GM18861 (cell line): ENCODE data around the gene RNF212B.

ENCODE experiments used
- ATAC-seq: cut with Tn5 transposase; IDR thresholded peaks from one replicate; pipeline ENCODE4 v1.9.1; 2021; ENCODE audit not compliant: unreplicated experiment

The RNF212B gene

GRCh38 chr14:23310546-23310945 lies 72.8 kb downstream of the RNF212B start:
- no peak for ATAC-seq

DNA sequence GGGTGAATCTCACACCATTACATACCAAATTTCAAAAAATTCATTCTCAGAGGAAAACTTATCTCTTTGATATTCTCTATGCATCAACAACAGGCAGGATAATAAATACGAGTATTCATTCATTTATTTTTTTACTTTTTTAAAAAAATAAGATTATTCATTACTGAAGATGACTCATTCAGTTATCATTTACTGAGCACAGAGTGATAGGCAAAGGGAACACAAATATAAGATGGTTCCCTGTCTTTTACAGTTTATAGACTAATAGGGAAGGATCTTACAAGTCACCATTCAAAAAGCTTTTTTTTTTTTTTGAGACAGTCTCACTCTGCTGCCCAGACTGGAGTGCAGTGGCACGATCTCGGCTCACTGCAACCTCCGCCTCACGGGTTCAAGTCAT lies 78.6 kb downstream of the RNF212B start:
- ATAC-seq: no peak

DNA sequence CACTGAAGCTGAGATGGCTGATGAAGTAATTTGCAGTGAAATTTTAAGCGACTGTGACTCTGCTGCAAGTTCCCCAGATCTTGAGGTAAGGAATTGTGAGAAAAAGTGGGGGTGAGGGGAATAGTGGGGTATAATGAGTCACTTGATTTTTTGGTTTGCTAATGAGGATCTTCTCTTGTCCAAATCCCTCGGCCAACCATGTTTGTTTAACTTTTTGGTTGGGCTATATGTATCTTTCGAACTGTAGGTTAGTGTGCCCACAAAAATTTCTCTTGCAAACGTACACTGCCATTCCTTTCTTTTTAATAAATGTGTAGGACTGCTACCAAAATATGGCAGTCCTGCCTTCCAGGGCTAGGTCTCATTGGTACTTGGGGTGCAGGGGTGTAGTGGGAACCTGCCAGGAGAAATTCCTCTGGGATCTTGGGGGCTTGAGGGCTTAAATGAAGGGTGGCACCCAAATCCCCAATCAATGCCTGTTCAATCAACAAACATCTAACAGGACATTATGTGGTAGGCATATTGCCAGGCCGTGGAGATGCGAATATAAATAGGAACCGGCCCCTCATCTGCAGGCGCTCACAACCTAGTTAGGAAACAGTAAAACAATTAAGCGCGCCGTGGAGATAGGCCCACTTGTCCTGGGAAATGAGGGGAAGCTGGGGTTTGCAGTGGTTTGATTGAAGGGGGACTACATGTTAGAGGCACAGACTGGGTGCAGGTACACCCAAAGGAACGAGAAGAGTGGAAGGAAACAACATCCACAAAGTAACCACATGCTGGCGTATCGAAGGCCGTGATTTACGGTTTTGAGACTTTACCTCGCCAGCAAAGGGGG lies 82.2 kb downstream of the RNF212B start:
- no peak for ATAC-seq

DNA sequence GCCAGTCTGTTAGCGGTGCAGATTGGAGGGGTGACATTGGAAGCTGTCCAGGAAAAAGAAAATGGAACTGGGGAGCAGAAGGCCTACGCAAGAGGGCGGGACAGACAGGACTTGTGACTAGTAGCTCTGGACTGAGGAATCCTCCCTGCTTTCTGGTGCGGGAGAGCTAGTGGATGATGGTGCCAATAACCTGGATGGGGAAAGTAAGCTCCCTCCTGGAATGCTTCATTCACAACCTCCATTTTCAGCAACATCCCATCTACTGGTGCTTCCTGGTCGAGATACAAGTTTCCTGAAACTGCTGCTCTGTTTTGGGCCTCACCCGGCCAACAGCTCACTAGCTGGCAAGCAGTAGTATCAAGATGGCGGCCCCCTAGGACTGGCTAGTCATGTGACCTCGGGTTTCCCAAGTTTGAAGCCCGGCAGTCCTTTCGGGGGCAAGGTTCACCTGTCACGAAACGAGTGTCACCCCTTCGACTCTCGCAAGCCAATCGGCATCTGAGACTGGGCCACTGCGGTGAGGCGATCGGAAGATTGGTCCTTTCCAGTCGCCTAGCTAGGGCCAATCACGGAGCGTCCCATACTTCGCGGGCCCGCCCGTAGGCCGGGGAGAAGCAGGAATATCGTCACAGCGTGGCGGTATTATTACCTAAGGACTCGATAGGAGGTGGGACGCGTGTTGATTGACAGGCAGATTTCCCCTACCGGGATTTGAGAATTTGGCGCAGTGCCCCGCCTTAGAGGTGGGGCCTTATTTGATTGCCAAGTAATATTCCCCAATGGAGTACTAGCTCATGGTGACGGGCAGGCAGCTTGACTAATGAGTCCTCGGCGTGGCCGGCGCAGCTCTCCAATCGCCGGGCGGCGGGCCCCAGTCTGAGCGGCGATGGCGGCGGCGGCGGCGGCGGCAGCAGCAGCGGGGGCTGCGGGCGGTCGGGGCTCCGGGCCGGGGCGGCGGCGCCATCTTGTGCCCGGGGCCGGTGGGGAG lies 83.1 kb downstream of the RNF212B start, which contains the start of gene PABPN1:
Gene PABPN1, plus strand, starts transcription at position 874 of the 988 bp plus-strand sequence. Its CDS starts 13 bp downstream, at position 887.
- ATAC-seq: peak; percentile 92

DNA sequence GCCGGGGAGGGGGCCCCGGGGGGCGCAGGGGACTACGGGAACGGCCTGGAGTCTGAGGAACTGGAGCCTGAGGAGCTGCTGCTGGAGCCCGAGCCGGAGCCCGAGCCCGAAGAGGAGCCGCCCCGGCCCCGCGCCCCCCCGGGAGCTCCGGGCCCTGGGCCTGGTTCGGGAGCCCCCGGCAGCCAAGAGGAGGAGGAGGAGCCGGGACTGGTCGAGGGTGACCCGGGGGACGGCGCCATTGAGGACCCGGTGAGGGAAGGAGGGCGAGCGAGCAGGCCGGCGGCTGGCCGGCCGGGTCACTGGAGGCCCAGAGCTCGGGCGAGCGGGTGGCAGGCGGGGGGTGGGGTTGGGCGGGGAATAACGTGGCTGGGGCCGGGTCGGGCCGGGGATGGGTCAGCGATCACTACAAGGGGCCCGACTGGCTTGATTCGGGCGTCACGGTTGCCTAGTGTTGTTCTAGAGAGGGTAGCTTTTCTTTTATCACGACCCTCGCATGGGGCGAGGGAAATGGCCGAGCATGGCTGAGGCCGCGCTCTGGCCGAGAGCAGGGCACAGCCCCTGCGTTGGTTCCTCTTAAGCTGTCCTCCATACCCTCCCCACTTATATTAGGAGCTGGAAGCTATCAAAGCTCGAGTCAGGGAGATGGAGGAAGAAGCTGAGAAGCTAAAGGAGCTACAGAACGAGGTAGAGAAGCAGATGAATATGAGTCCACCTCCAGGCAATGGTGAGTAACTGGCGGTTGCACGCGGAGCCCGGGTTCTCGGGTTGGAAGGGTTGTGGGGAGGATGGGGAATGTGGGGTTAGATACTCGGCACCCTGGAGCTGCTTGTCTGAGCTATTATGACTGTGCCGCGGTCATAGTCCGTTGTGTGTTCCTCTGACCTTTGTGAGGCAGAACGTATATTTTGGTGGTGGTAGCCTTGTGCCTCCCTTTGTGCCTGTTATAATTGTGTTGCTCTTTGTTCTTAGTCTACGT lies 84.1 kb downstream of the RNF212B start:
- no peak for ATAC-seq
